T-helper 1 cell (primary cell): ENCODE measurements around the gene DENND2C.

Experiments
- DNase-seq, 5 donors: peaks; one replicate each; pipeline ENCODE4 v3.0.0-alpha.2; 2012 to 2020
- total RNA-seq, 4 donors: gene quantifications; one replicate each; lab custom pipeline; 2026; lab: John Stamatoyannopoulos, UW

The DENND2C gene, protein sequence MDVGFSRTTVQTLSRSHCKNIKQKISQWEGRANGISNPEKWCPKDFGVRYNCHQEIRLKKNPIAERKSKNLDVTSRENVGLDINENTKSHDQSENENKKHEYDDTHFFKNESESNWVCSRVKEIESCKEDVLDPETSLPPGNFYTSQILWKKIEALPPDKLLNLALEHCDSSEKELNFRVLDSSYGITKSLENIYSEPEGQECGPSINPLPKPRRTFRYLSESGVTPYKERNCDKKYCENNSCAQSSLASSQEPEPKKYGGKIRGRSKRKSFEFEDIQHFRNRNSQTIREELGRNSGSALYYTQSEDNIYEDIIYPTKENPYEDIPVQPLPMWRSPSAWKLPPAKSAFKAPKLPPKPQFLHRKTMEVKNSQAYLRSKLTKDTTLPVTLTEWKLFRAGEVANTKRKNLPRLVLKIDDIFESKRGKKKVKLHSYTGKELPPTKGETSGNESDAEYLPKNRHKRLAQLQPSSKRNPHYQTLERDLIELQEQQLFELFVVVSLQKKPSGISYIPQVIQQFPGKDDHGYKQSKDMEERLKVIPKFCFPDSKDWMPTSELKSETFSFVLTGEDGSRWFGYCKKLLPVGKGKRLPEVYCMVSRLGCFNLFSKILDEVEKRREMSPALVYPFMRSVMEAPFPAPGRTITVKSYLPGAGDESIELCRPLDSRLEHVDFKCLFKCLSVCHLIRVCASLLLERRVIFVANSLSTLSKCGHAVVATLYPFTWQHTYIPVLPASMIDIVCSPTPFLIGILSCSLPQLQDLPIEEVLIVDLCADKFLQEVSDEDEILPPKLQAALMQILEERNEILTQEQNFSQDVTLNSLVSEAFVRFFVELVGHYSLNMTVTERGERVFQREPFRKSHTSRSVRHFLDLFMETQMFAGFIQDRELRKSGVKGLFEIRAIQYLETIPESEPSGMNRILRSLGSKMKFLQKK
- 0.54 to 3.0 (median 2.1) reads per million in 4 donors for total RNA-seq

- DNase-seq, result no peak
Observed at GRCh38 chr1:114669562-114670082, at the start of gene DENND2C. TSS of gene DENND2C (minus strand) at chr1:114670049. CDS start at chr1:114625984, 44,065 bp downstream.

DNA sequence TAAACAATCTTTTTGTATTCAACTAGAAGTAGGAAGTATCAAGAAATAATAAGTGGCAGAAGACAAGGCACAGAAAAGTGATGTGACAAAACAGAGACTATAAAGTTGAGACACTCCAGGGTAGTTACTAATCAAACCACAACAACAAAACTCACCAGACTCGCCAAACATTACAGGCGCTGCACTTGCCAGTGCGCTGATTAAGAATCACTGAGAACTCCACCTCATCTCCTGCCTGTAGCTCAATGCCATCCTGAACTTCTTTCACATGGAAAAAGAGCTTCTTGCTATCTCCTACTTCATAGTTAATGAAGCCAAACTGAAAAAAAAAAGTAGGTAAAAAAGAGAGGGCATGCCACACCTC lies 49.6 kb upstream of the DENND2C start:
- no peak for DNase-seq

DNA sequence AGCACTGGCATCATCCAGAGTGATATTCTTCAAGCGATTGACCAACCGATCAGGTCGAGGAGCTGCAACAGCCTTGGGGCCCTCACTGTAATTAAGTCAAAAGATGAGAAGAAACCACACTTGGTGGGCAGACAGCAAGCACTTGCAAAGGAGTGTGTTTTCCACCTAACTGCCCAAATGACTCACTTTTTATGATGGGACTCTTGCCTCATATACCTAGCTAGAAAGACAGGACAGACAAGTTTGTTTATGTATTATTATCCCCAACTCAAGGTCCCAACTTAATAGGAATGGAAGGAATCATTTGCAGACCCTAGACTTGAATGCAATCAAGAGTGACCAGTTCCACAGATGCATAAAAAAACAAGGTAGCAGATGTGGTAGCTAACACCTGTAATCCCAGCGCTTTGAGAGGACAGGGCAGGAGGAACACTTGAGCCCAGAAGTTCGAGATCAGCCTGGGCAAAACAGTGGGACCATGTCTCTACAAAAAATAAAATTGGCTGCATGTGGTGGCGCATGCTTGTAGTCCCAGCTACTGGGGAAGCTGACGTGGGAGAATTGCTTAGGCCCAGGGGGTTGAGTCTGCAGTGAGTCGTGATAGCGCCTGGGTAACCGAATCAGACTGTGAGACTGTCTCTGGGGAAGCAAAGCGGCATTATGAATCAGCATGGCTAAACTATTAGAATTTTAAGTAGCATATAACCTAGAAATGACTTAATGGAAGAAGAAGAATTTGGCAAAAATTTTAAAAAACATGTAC lies 49.0 kb upstream of the DENND2C start:
- DNase-seq, result no peak

DNA sequence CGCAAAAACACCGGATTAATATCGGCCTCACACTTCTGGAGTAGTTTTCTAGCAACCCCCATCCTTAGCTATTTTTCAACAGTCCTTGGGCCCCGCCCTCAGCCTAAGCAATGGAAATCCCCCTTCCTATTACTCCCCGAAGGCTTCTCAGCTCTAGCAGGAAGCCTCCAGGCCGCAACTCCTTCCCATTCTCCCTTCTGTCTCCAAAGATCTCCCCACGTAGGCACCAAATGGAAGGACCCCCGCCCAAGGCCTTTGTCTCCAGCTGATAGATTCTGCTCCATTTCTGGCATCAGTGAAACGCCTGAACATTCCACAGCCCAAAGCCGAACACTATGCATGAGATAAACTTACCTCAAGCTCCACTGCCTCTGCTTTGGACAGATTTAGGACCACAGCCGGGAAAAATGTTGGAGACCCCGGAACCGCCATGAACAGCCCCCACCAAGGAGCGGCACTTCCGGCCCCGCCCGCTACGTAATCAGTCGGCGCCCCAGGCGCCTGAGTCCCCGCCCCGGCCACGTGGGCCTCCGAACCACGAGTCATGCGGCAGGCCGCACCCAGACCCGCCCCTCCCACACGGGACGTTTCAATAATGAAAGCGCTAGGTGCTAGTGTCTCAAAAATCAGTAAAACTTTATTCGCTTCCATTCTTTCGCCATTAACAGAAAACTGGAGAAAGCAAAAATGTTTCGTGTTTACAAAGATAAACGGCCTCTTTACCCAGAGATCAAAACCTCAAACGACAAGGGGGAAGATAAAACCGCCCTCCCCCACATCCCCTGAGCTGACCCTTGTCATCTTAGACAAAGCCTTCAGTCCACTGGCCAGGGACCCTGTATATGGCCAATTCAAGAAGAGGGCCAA lies 46.7 kb upstream of the DENND2C start, which contains the start of gene NRAS:
Gene NRAS, minus strand, starts transcription at position 468 of the 867 bp plus-strand sequence. CDS start 611 bp downstream, outside the sequence.
- DNase-seq, result peak; percentile 87 to 95 (median 93)

- DNase-seq, result peak in 1 of 5 donors; percentile 2
Observed at GRCh38 chr1:114715952-114716303, 46.1 kb upstream of the DENND2C start.

DNA sequence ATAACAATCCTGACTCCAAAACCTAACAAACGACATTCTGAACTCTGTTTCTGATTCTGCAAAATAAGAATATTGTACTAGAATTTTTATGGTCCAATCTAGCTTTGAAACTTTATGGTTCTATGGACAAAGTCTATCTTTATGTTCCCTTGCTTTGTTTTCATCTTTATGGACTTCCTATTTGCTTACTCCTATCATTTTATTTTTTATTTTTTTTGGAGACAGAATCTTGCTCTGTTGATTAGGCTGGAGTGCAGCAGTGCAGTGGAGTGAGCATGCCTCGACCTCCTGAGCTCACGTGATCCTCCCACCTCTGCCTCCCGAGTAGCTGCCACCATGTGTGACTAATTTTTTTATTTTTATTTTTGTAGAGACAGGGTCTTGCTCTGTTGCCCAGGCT lies 43.1 kb upstream of the DENND2C start:
- DNase-seq, result no peak

GRCh38 chr1:114710360-114710759 lies 40.5 kb upstream of the DENND2C start:
- no peak for DNase-seq

GRCh38 chr1:114707604-114708003 lies 37.8 kb upstream of the DENND2C start:
- DNase-seq, result no peak

DNA sequence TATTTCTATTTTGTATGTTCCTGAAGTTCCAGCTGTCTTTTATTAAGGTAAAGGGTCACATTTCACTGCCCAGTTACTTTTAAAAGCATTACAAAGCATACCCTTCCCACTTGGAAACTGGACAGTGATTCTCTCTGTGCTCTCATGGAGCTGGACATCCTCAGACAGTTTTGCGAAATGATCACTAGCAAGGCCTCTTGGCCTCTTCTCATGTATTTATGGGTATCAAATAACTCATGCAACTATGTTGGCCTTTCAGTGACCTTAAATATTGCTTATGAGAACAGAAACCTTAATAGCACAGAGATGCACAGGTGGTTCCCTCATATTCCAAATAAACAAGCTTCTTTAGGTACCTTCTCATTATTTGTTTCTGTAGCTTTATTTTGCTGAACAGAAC lies 33.4 kb upstream of the DENND2C start:
- no peak for DNase-seq

DNA sequence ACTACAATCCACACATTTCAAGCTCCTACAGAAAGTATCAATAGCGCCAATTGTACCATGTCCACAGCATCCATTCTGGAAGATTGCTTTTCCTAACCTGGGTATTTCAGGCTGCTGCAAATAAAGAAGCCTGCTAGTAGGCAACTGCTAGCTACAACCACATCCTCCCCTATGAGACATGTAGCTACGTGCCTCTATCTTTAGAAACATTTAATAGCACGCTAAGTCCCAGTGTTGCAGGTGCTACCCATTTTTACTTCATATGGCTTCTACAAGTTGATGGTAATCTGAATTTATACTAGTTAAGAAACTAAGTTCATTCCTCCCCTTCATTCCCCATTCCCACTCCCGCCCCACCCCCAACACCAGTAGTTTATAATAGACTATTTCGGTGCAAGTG lies 32.9 kb upstream of the DENND2C start:
- no peak for DNase-seq

- DNase-seq, result no peak
Observed at GRCh38 chr1:114701931-114702330, 32.1 kb upstream of the DENND2C start.

GRCh38 chr1:114700036-114700600 lies 30.3 kb upstream of the DENND2C start:
- DNase-seq, result no peak

DNA sequence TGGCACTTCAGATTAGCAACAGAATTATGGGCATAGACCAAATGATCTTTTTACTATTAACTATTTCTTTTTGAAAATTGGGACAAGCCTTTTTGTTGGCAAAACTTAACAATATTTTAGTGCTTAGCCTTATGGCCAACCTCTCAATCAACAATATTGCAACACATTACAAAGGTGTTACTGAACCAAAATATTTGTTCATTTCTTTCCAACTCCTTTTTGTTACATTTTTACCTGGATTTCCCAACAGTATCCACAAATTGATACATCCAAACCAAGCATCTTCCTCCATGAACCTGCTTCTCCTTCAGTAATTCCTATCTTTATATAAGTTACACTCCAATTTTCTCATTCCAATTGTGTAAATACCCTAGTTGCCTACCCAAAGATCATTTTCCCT lies 27.0 kb upstream of the DENND2C start:
- DNase-seq, result no peak

DNA sequence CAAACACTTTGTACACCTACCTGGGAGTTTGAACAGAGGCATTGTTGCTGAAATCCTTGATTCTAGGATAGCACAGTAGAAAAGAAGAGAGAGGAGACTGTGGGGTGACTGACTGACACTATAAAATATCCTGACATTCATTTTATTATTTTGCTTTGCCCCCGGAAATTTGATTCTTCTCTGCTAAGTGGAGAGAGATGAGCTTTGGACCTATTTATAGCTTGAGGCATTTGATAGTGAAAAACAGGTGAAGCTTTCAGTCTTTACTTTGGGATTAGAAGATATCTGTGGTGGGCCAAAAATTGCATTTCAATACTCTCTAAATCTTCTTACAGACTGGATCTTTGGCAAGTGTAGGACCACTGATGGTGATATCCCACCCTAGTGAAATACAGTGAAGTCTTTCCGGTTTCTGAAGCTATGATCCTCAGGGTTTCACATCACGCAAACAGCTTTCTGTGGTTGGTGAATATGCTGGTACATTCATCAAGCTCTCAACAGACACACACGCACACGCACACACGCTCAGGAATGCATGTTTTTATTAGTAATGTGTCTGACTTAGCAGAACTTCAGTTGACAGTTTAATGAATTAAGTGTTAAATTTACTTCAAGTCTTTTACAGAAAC lies 25.7 kb upstream of the DENND2C start, which contains the start of gene AMPD1:
Gene AMPD1, minus strand, starts transcription at position 117 of the 629 bp plus-strand sequence. Its CDS starts 75 bp downstream, at position 42.
- no peak for DNase-seq

DNA sequence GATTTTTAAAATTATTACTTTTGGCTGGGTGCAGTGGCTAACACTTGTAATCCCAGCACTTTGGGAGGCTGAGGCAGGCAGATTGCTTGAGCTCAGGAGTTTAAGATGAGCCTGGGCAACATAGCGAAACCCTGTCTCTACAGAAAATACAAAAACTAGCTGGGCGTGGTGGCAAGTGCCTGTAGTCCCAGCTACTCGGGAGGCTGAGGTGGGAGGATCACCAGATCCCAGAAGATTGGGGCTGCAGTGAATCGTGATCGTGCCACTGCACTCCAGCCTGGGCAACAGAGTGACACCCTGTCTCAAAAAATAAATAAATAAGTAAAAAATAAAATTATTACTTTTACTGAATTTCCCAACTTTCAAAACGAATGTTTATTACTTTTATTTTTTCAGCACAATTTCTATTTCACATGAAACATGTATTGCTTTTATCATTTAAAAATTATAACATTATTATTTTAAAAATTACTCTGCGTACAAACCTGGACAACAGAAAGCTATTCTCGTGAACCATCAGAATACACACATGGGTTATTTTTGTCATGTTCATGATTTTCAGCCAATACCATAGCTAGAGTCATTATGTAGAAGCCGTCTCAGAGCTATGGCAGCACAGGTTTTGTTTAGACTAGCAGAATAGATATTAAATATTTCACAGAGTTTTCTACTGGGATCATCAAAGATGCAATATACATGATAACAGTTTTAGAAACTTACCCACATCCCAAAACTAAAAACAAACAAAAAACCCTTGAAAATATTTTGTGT lies 24.9 kb upstream of the DENND2C start:
- no peak for DNase-seq

DNA sequence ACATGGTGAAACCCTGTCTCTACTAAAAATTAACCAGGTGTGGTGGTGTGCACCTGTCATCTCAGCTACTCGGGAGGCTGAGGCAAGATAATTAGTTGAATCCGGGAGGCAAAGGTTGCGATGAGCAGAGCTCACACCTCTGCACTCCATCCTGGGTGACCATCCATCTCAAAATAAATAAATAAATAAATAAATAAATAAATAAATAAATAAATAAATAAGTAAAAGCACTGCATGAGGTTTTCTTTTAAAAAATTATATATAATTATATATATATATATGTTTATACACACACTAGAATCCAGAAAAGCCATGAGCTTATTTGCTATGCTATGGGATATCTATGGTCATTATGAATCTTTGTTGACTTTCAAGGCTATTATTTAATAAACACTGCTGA lies 23.1 kb upstream of the DENND2C start:
- DNase-seq, result no peak

- DNase-seq, result no peak
Observed at GRCh38 chr1:114691061-114691460, 21.2 kb upstream of the DENND2C start.

- DNase-seq, result no peak
Observed at GRCh38 chr1:114690148-114690547, 20.3 kb upstream of the DENND2C start.

DNA sequence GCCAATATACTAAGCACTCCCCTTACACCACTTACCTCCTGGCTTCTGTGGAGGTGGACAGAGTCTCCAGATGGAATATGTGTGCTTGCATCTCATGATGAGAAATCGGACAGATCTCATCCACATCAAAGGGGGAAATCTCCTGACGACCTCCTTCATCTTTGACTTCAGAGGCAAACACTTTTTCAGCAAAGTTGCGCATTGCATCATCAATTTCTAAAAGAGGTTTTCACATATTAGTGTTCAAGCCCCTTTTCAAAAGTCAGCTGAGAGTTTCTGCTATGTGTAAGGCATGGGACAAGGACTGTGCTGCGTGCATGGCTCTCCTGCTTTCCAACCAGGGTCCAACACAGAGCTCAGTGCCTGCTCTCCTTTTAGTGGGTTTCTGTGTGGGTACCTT lies 18.7 kb upstream of the DENND2C start:
- no peak for DNase-seq

DNA sequence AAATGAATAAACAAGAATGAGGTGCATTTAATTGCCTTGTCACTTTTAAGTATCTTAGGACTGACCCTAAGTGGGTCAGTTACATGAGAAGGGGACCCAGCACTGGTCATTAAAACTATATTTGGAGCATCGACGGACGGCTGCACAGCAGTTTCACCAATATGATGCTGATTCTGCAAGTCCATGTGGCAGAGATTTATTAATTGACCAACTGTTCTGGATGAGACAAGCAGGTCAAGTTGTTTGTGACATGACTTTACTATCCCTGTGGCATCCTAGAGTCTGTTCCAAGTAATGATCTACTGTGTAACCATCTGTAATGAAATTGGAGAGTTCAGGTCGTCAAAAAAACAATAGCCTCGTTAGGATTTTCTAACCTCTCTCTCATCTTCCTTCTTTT lies 16.0 kb upstream of the DENND2C start:
- no peak for DNase-seq
